Stimulated activated CD4-positive, alpha-beta T cell treated with anti-CD3 and anti-CD28 coated beads, TNF-alpha, amount 100 ng/mL, for 1 hour (primary cell): ENCODE data around the gene YY1.
A peak's percentile ranks its signal among the peaks of the same experiment; 100 is the strongest.
"Not testable (repeated sequence)": the region's sequence is repeated elsewhere in the genome, so short reads cannot be mapped to it uniquely, and the experiment has no call there.

Source experiments
- DNase-seq, 3 donors: peaks; one replicate each; pipeline ENCODE4 v3.0.0-alpha.2; 2020; ENCODE audit warnings: low read depth in 3 of 3, low spot score in 1 of 3

Gene YY1

GRCh38 chr14:100238419-100239210 lies at the start of gene YY1:
TSS of gene YY1 (plus strand) at chr14:100239144. CDS start at chr14:100239245, 101 bp downstream.
- peak; percentile 98 to 99 (median 99) for DNase-seq

GRCh38 chr14:100190126-100190525 lies 48.8 kb upstream of the YY1 start:
- DNase-seq, result no peak

GRCh38 chr14:100191584-100192249 lies 47.2 kb upstream of the YY1 start:
- DNase-seq, result no peak

GRCh38 chr14:100192250-100192671 lies 46.7 kb upstream of the YY1 start:
- no peak for DNase-seq

GRCh38 chr14:100192672-100193416 lies 46.1 kb upstream of the YY1 start:
- peak; percentile 97 to 100 (median 99) for DNase-seq

- DNase-seq, result no peak
These were observed 45.3 kb upstream of the YY1 start for GRCh38 chr14:100193417-100194357.

GRCh38 chr14:100199240-100199860 lies 39.6 kb upstream of the YY1 start:
- DNase-seq, result no peak

GRCh38 chr14:100200311-100200710 lies 38.6 kb upstream of the YY1 start:
- DNase-seq, result no peak

GRCh38 chr14:100201701-100202100 lies 37.2 kb upstream of the YY1 start:
- no peak for DNase-seq

- no peak for DNase-seq
These were observed 36.2 kb upstream of the YY1 start for GRCh38 chr14:100202712-100203111.

GRCh38 chr14:100203146-100203545 lies 35.8 kb upstream of the YY1 start:
- DNase-seq, result no peak

GRCh38 chr14:100203962-100204834 lies 34.7 kb upstream of the YY1 start:
- DNase-seq, result no peak

- DNase-seq, result not testable (repeated sequence)
These were observed 34.1 kb upstream of the YY1 start for GRCh38 chr14:100204835-100205167.

- DNase-seq, result not testable (repeated sequence)
These were observed 31.4 kb upstream of the YY1 start for GRCh38 chr14:100207588-100207987.

- not testable (repeated sequence) for DNase-seq
These were observed 30.8 kb upstream of the YY1 start for GRCh38 chr14:100208136-100208535.

- DNase-seq, result no peak
These were observed 27.6 kb upstream of the YY1 start for GRCh38 chr14:100211366-100211765.

- DNase-seq, result no peak
These were observed 27.1 kb upstream of the YY1 start for GRCh38 chr14:100211893-100212292.

- no peak for DNase-seq
These were observed 26.2 kb upstream of the YY1 start for GRCh38 chr14:100212476-100213333.
